Stimulated activated CD4-positive, alpha-beta T cell treated with anti-CD3 and anti-CD28 coated beads, Interleukin-2, amount 100 ng/mL, for 4 hours (primary cell): Measurements from ENCODE around the gene CAMK2B.

ENCODE experiments used
- DNase-seq: peaks from one replicate; pipeline ENCODE4 v3.0.0-alpha.2; 2020; ENCODE audit warnings: low read depth

The CAMK2B gene

GRCh38 chr7:44325201-44325671 is at the start of gene CAMK2B:
CAMK2B (minus strand) TSS chr7:44325594; CDS start chr7:44325421, 173 bp downstream.
- no peak for DNase-seq

- DNase-seq, result no peak
These were observed 48.8 kb upstream of the CAMK2B start for GRCh38 chr7:44374007-44374763.

- no peak for DNase-seq
These were observed 48.0 kb upstream of the CAMK2B start for GRCh38 chr7:44373418-44373740.

GRCh38 chr7:44372560-44373417 is 47.4 kb upstream of the CAMK2B start:
- no peak for DNase-seq

- DNase-seq, result no peak
These were observed 43.5 kb upstream of the CAMK2B start for GRCh38 chr7:44368885-44369284.

GRCh38 chr7:44368455-44368854 is 43.1 kb upstream of the CAMK2B start:
- DNase-seq, result no peak

- DNase-seq, result no peak
These were observed 42.2 kb upstream of the CAMK2B start for GRCh38 chr7:44367475-44368043.

GRCh38 chr7:44366986-44367385 is 41.6 kb upstream of the CAMK2B start:
- DNase-seq, result no peak

- no peak for DNase-seq
These were observed 28.3 kb upstream of the CAMK2B start for GRCh38 chr7:44353668-44354067.

- DNase-seq, result no peak
These were observed 23.7 kb upstream of the CAMK2B start for GRCh38 chr7:44348851-44349781.

- DNase-seq, result no peak
These were observed 22.9 kb upstream of the CAMK2B start for GRCh38 chr7:44348300-44348699.

- no peak for DNase-seq
These were observed 22.2 kb upstream of the CAMK2B start for GRCh38 chr7:44347546-44348114.

- no peak for DNase-seq
These were observed 20.7 kb upstream of the CAMK2B start for GRCh38 chr7:44346063-44346462.

GRCh38 chr7:44341401-44341800 is 16.0 kb upstream of the CAMK2B start:
- DNase-seq, result no peak

- DNase-seq, result no peak
These were observed 13.2 kb upstream of the CAMK2B start for GRCh38 chr7:44338600-44338999.

- no peak for DNase-seq
These were observed 11.1 kb upstream of the CAMK2B start for GRCh38 chr7:44336491-44336890.

- no peak for DNase-seq
These were observed 9.8 kb upstream of the CAMK2B start for GRCh38 chr7:44335184-44335583.

- DNase-seq, result no peak
These were observed 9.3 kb upstream of the CAMK2B start for GRCh38 chr7:44334734-44335097.

GRCh38 chr7:44333911-44334733 is 8.7 kb upstream of the CAMK2B start:
- no peak for DNase-seq

- no peak for DNase-seq
These were observed 6.3 kb upstream of the CAMK2B start for GRCh38 chr7:44331682-44332081.

- DNase-seq, result no peak
These were observed 4.9 kb upstream of the CAMK2B start for GRCh38 chr7:44330331-44330730.
